EH (cell line): ENCODE measurements around the gene COL4A1.

ENCODE experiments used
- DNase-seq: peaks from one replicate; pipeline ENCODE4 v3.0.0-alpha.2; 2015; ENCODE audit warnings: low read depth

COL4A1 gene

DNA sequence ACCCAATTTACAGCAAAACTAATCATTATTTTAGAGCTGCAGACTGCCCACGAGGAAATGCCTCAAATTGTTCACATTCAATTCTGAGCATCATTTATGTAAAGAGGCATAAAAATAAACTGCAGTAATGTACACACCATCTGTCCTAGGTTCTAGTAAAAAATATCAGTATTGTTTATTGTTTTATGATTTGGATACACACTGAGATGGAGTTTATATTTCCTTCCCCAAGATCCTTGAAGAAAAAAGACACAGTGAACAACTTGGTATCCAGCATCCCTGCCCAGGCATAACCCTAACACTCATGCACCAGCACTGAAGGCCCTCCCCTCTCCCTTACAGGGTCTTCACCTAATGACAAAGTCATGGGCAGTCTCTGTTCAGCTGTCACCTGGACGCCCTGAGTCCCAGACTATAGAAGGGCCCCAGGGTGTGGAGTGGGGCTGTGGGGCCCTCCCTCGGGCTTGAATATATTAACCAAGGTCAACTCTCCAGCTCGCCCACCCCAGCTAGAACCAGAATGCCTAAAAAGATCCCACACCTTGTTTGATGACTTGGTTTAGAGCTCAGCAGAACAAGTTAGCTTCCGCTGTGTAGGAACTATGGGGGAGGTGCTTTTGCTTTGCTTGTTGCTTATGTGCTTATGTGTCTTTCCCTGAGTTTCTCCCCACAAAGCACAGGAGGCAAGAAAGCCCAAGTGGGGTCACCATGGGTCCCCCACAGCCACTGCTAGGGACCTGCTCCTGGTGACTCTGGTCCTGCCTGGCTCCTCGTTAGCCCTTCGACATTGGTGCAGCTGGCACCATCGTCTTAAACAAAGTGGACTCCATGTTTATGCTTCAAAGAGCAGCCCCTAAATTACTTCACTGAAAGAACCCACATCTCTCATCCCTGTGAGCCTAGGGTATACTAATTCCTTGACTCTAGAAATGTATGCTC is 111.1 kb downstream of the COL4A1 start:
- DNase-seq = no peak

DNA sequence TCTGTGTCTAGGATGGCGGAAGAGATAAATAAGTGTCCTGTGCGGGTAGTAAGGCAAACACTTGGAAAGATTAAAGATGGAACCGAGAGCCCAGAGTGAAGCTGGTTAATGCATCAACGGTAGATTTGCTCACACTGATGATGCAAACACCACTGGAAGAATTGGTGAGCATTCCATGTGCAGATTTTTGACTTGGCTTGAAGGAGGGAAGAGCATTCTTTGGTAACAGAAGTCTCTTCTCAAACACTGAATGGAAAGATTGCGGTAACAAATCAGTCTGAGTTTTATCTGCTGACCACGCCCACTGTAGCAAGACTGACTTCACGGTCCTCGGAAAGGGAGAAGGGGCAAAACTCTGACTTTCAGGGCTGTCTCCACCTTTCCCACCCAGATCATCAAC is 112.5 kb downstream of the COL4A1 start:
- no peak for DNase-seq

DNA sequence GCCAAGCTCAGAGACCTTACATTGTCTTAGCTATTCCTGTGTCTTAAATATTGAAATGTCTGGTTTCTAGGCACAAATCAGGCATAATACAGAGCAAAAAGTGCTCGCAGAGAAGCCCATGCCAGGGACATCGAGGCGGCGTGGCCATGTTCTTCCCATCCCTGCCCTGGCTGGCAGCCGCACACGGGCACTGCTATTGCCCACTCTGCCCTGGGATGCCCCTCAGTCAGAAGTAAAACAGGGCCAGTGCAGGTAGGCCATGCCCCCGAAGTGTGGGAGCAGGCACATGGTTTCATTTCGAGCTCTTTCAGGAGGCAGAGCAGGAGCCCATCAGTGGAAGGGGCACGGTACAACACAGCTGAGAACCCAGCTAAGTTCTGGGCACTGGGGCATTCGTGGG is 113.5 kb downstream of the COL4A1 start:
- DNase-seq = no peak

GRCh38 chr13:110192472-110192871 is 114.5 kb downstream of the COL4A1 start:
- DNase-seq = no peak

DNA sequence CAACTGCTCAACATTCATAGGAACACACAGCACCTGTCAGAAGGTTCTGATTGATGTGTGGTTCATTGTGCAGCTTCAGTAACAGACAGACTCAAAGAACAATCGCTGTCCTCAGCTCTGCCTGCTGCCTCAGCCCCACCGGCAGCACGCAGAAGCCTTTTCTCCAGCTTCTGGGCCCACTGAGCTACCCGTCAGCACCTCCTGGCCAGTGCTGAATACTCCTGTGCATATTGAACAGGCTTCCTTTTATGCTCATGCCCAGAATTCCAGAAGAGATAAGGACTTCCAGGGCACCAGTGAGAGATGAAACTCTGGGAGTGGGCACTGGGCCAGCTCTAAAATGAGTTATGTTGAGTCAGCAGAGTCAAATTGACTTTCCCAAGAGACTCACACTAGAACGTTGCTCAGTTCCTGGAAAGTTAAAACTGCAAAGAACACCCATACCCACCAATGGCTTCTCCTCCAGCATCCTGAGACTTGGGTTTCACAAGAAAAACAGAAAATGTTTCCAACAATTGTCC is 119.3 kb downstream of the COL4A1 start:
- peak; percentile 75 for DNase-seq

- no peak for DNase-seq
Measured at GRCh38 chr13:110186231-110186855, 120.6 kb downstream of the COL4A1 start.

DNA sequence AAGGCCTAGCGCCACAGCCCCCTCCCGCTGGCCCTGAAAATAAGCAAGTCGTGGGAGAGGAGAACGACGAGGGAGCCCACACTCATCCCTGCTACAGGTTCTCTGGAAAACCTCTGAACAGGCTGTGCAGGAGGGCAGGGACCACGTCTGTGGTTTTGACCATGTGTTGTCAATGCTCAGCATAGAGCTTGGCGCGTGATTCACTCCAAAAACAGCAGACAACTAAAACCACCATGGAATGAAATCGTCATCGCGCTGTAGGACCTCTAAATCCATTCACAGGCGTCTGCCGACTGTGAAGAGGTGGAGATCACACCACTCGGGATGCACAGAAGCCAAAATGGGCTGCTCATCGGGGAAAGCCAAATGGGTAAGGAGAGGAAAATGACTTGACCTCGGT is 121.3 kb downstream of the COL4A1 start:
- peak; percentile 30 for DNase-seq

DNA sequence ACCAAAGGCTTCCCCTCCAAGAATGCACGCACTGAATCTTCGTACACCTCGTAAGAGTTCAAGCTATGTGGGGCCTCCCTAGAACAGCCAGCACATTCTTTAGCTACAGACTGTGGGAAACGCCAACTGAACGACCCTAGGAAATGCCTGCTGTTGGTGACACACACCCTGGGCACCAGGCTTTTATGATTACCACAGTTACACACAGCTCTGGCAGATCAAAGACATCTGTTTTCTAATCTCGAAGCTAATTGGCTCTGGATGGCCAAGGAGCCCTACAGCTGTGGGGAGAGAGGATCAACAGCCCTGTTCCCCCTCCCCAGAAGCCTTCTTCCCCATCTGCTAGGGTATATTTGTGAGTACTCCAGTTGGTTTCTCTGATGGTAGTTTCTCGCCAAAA is 123.0 kb downstream of the COL4A1 start:
- peak; percentile 48 for DNase-seq

- no peak for DNase-seq
Measured at GRCh38 chr13:110182461-110182860, 124.5 kb downstream of the COL4A1 start.

DNA sequence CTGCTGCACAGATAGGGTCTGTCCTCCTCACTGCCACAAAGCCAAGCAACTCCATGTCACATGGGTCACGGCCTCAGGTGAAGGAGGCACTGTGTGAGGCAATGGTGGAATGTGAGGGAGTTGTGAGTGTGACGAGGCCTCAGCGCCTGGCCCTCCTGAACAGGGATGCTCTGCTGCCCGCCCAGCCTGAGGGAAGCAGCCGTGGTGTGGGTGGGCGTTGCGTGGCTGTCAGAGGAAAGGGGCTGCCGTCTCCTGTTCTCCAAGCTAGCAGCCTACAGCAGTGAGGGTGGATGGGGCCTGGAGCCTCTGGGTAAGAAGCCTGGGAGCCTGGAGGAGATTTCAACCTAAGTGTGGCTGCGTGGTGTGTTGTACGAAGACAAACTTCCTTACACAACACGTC is 125.0 kb downstream of the COL4A1 start:
- DNase-seq = no peak

- no peak for DNase-seq
Measured at GRCh38 chr13:110179857-110180147, 127.2 kb downstream of the COL4A1 start.

GRCh38 chr13:110179116-110179856 is 127.7 kb downstream of the COL4A1 start:
- no peak for DNase-seq

GRCh38 chr13:110177790-110178189 is 129.2 kb downstream of the COL4A1 start:
- DNase-seq = no peak

DNA sequence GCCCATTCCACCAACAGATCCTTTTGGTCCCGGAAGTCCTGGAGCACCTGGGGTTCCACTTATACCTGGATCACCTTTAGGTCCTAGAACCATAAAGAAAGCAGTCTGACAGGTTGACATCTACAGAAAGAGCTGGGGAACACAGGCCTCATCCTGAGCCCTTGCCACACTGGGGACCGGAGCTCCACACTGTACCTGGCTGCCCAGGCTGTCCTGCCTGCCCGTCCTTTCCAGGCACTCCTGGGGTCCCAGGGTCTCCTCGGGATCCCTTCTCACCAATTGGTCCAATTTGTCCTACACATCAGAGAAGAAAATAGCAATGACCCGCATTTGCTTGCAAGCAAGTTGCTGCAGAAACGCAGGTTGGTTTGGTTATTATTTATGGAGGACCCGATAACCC is 130.5 kb downstream of the COL4A1 start:
- no peak for DNase-seq

DNA sequence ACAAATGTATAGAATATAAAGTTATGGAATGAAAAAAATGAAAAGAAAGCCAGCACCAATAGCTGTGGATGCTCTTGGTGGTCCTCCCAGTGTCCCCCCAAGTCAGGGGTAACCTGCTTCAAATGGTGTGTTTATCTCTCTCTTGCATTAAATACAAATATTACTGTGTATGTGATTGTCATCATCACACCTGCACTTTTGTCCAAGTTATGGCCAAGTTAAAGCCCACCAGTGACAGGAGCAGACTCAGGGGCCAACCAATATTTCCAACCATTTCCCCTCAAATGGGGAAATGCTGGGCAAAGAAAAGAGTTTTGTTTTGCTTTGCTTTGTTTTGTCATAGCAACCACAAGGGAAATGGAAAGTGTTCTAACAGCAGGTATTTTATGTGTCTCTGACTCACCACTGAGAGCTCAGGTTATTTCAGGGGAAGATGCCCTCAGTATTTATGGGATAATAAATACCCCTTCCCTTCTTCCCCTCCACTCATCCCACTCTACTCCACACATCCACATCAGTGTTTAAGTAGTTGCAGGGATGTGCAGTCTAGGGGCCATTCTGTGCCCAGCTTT is 133.6 kb downstream of the COL4A1 start:
- DNase-seq = peak; percentile 31

DNA sequence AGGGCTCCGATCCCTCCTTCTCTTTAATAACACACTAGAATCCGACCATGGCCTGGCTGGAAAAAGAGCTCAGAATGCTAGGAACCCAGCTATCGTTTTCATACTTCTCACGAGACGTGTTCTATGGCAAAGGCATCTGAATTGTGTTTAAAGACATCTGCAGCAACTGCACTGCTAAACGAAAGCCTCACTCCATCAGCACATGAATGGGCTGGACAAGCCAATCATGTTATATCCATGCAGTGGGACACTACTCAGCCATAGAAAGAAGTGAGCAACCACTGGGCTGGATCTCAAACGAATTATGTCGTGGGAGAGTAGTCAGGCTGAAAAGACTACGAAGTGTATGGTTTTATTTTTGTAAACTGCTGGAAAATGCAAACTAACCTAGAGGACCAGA is 136.1 kb downstream of the COL4A1 start:
- no peak for DNase-seq

GRCh38 chr13:110170020-110170790 is 136.8 kb downstream of the COL4A1 start:
- DNase-seq = no peak

DNA sequence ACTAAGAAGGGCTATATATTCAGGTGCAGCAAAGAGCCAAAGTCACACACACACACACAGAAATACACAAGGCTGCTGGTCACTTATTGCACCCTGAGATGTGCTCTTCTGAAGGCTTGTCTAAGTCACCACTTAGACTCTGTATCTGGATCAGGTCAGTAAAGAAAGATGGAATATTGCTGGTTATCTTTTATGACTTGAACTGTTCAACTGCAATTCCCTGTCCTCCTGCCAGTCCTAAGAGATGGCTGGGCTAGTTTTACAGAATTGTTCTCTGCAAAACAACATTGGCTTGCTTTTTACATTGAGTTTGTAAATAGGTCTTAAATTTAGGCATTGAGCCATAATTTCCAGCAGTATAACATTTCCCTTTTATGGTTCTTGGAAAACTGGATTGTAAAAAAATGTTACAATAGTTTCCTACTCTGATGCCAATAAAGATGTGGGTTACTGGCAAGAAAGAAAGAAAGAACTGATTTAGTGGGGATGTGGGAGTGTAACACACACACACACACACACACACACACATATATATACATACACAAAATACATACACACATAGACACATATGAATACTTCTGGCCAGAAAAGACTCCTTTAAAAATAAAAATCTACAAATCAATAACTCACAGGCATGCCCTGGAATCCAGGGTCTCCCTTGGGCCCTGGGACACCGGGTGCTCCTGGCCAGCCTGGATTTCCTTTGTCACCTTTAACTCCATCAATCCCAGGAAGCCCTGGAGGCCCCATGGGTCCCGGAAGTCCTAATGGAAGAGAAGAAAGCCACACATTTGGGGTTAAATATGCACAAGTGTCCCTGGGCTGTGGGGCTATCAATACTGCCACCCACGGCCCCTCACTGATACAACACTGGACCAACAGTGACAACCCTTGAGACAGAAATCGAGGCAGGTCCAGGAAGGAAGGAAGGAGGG is 137.7 kb downstream of the COL4A1 start:
- no peak for DNase-seq

DNA sequence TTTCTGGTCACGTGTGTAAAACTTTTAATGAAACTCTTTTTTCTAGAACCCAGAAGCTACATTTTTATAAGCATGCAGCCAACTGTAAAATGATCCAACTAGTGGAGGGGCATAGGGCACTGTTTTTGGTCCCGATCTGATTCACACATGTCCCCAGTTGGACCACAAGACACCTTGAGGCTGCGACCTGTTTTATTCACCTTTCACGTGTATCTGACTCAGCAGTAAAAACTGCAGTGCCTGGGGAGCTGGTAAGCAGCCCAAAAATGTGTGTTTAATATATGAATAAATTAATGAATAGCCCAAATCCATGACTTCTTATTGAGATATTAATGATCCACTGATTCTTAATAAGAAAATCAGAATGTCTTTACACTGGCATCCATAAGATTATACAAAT is 140.4 kb downstream of the COL4A1 start:
- DNase-seq = no peak

GRCh38 chr13:110164706-110165105 is 142.3 kb downstream of the COL4A1 start:
- DNase-seq = no peak
